Breast epithelium (tissue), 3 donors: ENCODE results near the gene SH3D19.

Experiments
- POLR2AphosphoS5 ChIP-seq, 3 donors: sonication (generic); formaldehyde crosslinking; IDR thresholded peaks; one replicate each; pipeline ENCODE4 v1.6.1; 2017; ENCODE audit warnings: antibody characterized with exemption in 3 of 3
- TF ChIP-seq, protein P1 (sequence below), 3 donors: fragments of 450-650 bp; IDR thresholded peaks; one replicate each; pipeline ENCODE4 v1.5.1; 2016 to 2017; ENCODE audit warnings: antibody characterized with exemption in 3 of 3, mild to moderate bottlenecking in 3 of 3, moderate library complexity in 3 of 3

DNA sequence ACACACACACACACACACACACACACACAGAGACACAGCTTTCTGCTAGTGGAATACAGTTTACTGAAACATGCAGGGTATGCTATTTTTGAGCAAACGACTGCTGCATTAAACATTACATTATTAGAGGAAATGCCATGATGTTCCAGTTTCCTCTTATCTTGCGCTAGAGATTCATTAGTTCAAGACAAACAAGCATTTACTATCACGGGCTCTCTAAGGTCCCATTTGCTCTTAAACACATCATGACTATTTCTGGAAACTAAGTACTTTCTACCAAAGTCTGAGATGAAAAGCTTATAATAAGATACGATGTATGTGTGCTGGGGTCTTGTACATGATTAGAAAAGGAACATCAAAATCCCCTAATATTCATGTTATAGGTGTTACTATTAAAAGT, 177.1 kb downstream of the SH3D19 start:
- TF ChIP-seq, protein P1, sequence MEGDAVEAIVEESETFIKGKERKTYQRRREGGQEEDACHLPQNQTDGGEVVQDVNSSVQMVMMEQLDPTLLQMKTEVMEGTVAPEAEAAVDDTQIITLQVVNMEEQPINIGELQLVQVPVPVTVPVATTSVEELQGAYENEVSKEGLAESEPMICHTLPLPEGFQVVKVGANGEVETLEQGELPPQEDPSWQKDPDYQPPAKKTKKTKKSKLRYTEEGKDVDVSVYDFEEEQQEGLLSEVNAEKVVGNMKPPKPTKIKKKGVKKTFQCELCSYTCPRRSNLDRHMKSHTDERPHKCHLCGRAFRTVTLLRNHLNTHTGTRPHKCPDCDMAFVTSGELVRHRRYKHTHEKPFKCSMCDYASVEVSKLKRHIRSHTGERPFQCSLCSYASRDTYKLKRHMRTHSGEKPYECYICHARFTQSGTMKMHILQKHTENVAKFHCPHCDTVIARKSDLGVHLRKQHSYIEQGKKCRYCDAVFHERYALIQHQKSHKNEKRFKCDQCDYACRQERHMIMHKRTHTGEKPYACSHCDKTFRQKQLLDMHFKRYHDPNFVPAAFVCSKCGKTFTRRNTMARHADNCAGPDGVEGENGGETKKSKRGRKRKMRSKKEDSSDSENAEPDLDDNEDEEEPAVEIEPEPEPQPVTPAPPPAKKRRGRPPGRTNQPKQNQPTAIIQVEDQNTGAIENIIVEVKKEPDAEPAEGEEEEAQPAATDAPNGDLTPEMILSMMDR (IDR thresholded peaks at IDR 0.05): no peak
- no peak for TF ChIP-seq POLR2AphosphoS5 (IDR thresholded peaks at IDR 0.05)
